Tibial nerve (tissue), 3 donors: ENCODE data around the gene GOPC.

Experiments
- POLR2A ChIP-seq, 2 donors: fragments of 450-650 bp; IDR thresholded peaks; one replicate each; pipeline ENCODE4 v1.6.1; 2017; ENCODE audit warnings: antibody characterized with exemption in 2 of 2, mild to moderate bottlenecking in 2 of 2, moderate library complexity in 2 of 2
- TF ChIP-seq, protein P1 (sequence below), 5 experiments: fragments of 200-600 bp in 3 of 5; fragments of 450-650 bp in 2 of 5; sonication (generic) in 3 of 5; IDR thresholded peaks; one replicate each; pipeline ENCODE4 v1.5.1; 2016 to 2019; ENCODE audit warnings: antibody characterized with exemption in 5 of 5, mild to moderate bottlenecking in 3 of 5, moderate library complexity in 2 of 5

DNA sequence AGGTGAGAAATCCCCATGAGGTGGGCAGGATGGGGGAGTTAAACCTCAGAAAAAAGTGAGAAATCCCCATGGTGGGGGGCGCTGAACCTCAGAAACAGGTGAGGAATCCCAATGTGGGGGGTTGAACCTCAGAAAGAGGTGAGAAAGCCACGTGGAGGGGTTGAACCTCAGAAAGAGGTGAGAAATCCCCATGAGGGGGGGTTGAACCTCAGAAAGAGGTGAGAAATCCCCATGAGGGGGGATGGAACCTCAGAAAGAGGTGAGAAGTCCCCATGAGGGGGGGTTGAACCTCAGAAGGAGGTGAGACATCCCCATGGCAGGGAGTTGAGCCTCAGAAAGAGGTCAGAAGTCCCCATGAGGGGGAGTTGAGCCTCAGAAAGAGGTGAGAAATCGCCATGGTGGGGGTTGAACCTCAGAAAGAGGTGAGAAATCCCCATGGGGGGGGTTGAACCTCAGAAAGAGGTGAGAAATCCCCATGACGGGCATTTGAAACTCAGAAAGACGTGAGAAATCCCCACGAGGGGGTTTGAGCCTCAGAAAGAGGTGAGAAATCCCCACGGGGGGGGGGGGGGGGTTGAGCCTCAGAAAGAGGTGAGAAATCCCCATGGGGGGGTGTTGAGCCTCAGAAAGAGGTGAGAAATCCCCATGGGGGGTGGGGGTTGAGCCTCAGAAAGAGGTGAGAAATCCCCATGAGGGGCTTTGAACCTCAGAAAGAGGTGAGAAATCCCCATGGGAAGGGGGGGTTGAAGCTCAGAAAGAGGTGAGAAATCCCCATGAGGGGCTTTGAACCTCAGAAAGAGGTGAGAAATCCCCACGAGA, 14.3 kb upstream of the GOPC start:
- TF ChIP-seq, protein P1, sequence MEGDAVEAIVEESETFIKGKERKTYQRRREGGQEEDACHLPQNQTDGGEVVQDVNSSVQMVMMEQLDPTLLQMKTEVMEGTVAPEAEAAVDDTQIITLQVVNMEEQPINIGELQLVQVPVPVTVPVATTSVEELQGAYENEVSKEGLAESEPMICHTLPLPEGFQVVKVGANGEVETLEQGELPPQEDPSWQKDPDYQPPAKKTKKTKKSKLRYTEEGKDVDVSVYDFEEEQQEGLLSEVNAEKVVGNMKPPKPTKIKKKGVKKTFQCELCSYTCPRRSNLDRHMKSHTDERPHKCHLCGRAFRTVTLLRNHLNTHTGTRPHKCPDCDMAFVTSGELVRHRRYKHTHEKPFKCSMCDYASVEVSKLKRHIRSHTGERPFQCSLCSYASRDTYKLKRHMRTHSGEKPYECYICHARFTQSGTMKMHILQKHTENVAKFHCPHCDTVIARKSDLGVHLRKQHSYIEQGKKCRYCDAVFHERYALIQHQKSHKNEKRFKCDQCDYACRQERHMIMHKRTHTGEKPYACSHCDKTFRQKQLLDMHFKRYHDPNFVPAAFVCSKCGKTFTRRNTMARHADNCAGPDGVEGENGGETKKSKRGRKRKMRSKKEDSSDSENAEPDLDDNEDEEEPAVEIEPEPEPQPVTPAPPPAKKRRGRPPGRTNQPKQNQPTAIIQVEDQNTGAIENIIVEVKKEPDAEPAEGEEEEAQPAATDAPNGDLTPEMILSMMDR (IDR thresholded peaks at IDR 0.05): no peak
- TF ChIP-seq POLR2A (IDR thresholded peaks at IDR 0.05): no peak
